GM13977 (cell line): ENCODE data around the gene TMF1.

Experiments
- DNase-seq: peaks from one replicate; pipeline ENCODE4 v3.0.0; 2012; ENCODE audit warnings: low spot score
- CTCF ChIP-seq: IDR thresholded peaks from 2 replicates; pipeline ENCODE4 v1.5.1; 2012; ENCODE audit warnings: mild to moderate bottlenecking, control low read depth; ENCODE audit not compliant: insufficient read depth; ENCODE audit errors: extremely low read depth, missing control alignments
- in situ Hi-C: fragments of 300-500 bp; cut with MboI; formaldehyde crosslinking; loops from one replicate; pipeline ENCODE4 v1.12.0; 2022; ENCODE audit warnings: low sequenced_read_pairs, low pct_unique_long_range_greater_than_20kb, mixed read lengths, inconsistent platforms; ENCODE audit not compliant: unreplicated experiment

Gene TMF1

GRCh38 chr3:68999158-68999557 is 53.0 kb downstream of the TMF1 start:
- no peak for TF ChIP-seq CTCF
- in situ Hi-C loops, result no loop called here

GRCh38 chr3:68997887-68998286 is 54.2 kb downstream of the TMF1 start:
- DNase-seq, result no peak
- no peak for TF ChIP-seq CTCF
- in situ Hi-C loops, result no loop called here

More at GRCh38 chr3:68999158-68999557, 53.0 kb downstream of the TMF1 start:
- no peak for DNase-seq

GRCh38 chr3:68996356-68996995 is 55.7 kb downstream of the TMF1 start:
- TF ChIP-seq CTCF, result no peak
- no peak for DNase-seq
- in situ Hi-C loops, result no loop called here

- in situ Hi-C loops, result no loop called here
- DNase-seq, result no peak
- no peak for TF ChIP-seq CTCF
Measured at GRCh38 chr3:68988740-68989139, 63.4 kb downstream of the TMF1 start.

GRCh38 chr3:68987322-68987721 is 64.8 kb downstream of the TMF1 start:
- in situ Hi-C loops, result no loop called here
- no peak for DNase-seq
- no peak for TF ChIP-seq CTCF

- DNase-seq, result no peak
- TF ChIP-seq CTCF, result no peak
- in situ Hi-C loops, result no loop called here
Measured at GRCh38 chr3:68986496-68987208, 65.5 kb downstream of the TMF1 start.
